Keratinocyte (primary cell): Measurements from ENCODE around the gene ZDHHC22. TPM values are rescaled to one million over a fixed set of nuclear protein-coding genes. Genes with fewer than 3 reads are reported as not detected.

ENCODE experiments used
- DNase-seq: peaks from one replicate; pipeline ENCODE4 v3.0.0-alpha.2; 2011; ENCODE audit warnings: low read depth, missing footprints, low spot score
- FAIRE-seq: peaks from 2 replicates; lab custom pipeline; 2011; peaks lifted over from hg19 to GRCh38; lab: Jason Lieb, UNC
- H2AFZ ChIP-seq: 2 replicates; pipeline ENCODE4 v1.6.0; 2012; ENCODE audit warnings: low read length, control low read depth, inconsistent platforms; ENCODE audit not compliant: control insufficient read depth
- H3K27ac ChIP-seq: 2 replicates; pipeline ENCODE4 v1.5.1; 2011; ENCODE audit warnings: low read length; ENCODE audit not compliant: control insufficient read depth, insufficient read depth
- H3K27me3 ChIP-seq: 3 replicates; pipeline ENCODE4 v1.6.0; 2011; ENCODE audit warnings: low read length; ENCODE audit not compliant: control insufficient read depth, insufficient read depth; ENCODE audit errors: extremely low read depth
- H3K36me3 ChIP-seq, 2 experiments: 2 replicates in 1 of 2; 3 replicates in 1 of 2; pipeline ENCODE4 v1.5.1; 2011; ENCODE audit warnings: low read length in 2 of 2, mild to moderate bottlenecking in 1 of 2; ENCODE audit not compliant: control insufficient read depth in 2 of 2, insufficient read depth in 2 of 2; ENCODE audit errors: extremely low read depth in 1 of 2
- H3K4me1 ChIP-seq: 3 replicates; pipeline ENCODE4 v1.5.1; 2011; ENCODE audit warnings: low read length; ENCODE audit not compliant: control insufficient read depth, insufficient read depth; ENCODE audit errors: extremely low read depth
- H3K4me2 ChIP-seq: 3 replicates; pipeline ENCODE4 v1.6.0; 2011; ENCODE audit warnings: low read depth, low read length; ENCODE audit not compliant: control insufficient read depth, insufficient read depth; ENCODE audit errors: extremely low read depth
- H3K4me3 ChIP-seq, 3 experiments: fragments of 200-600 bp in 1 of 3; sonication (generic) in 1 of 3; 2 replicates in 2 of 3; 3 replicates in 1 of 3; pipeline ENCODE4 v1.5.1; 2011 to 2016; ENCODE audit warnings: low read length in 3 of 3, mild to moderate bottlenecking in 3 of 3, control low read depth in 2 of 3, inconsistent platforms in 1 of 3, low read depth in 1 of 3, mixed read lengths in 1 of 3, mixed run types in 1 of 3, moderate library complexity in 1 of 3; ENCODE audit not compliant: control insufficient read depth in 2 of 3, insufficient read depth in 2 of 3; ENCODE audit errors: extremely low read depth in 1 of 3
- H3K79me2 ChIP-seq: 2 replicates; pipeline ENCODE4 v1.6.0; 2012; ENCODE audit warnings: low read length; ENCODE audit not compliant: control insufficient read depth, insufficient read depth
- H3K9ac ChIP-seq: 3 replicates; pipeline ENCODE4 v1.6.0; 2011; ENCODE audit warnings: low read length; ENCODE audit not compliant: control insufficient read depth, insufficient read depth; ENCODE audit errors: extremely low read depth
- H3K9me1 ChIP-seq: 3 replicates; pipeline ENCODE4 v1.6.0; 2011; ENCODE audit warnings: low read length; ENCODE audit not compliant: control insufficient read depth, insufficient read depth; ENCODE audit errors: extremely low read depth
- H3K9me3 ChIP-seq: 2 replicates; pipeline ENCODE4 v1.5.1; 2012; ENCODE audit warnings: low read depth, low read length; ENCODE audit not compliant: control insufficient read depth
- H4K20me1 ChIP-seq: 3 replicates; pipeline ENCODE4 v1.6.0; 2011; ENCODE audit warnings: low read length; ENCODE audit not compliant: control insufficient read depth, insufficient read depth; ENCODE audit errors: extremely low read depth
- CTCF ChIP-seq, 3 experiments: IDR thresholded peaks in 1 of 3; conservative IDR thresholded peaks in 1 of 3; optimal IDR thresholded peaks in 1 of 3; 2 replicates in 2 of 3; 3 replicates in 1 of 3; pipeline versions ENCODE3 to v1.5.1; 2011; ENCODE audit warnings: low read length in 3 of 3, mild to moderate bottlenecking in 3 of 3, moderate library complexity in 2 of 3, control low read depth in 1 of 3, inconsistent platforms in 1 of 3; ENCODE audit not compliant: insufficient read depth in 2 of 3; ENCODE audit errors: extremely low read depth in 1 of 3
- EZH2 ChIP-seq: IDR thresholded peaks from one replicate; pipeline ENCODE4 v1.6.1; 2012; ENCODE audit warnings: inconsistent platforms, mild to moderate bottlenecking, low read length, moderate library complexity
- dilution Hi-C: fragments of 300-500 bp; cut with MboI; formaldehyde crosslinking; loops from one replicate; pipeline ENCODE4 v1.7.0; 2020; ENCODE audit warnings: low sequenced_read_pairs; ENCODE audit not compliant: extremely low pct_ligation_motif_present
- polyA plus RNA-seq, 5 experiments: library from polyadenylated mRNA; depleted of rRNA in 3 of 5; stranded (reverse) in 3 of 5; stranded (forward) in 1 of 5; unstranded in 1 of 5; fragments of >200 nt; gene quantifications; 1 replicate in 1 of 5; 2 replicates in 3 of 5; 3 replicates in 1 of 5; pipeline versions ENCODE4 v1.2.1 to v1.2.3, GENCODE V29; 2011 to 2012; ENCODE audit warnings: missing spikeins in 2 of 5, low read depth in 1 of 5, low replicate concordance in 1 of 5

The ZDHHC22 gene
- polyA plus RNA-seq, 1 donor (not counting 4 experiments of a cell fraction or from before 2014, with no cell fraction given), result not detected

- Histone ChIP-seq H3K9me1 (no peaks in the 10 kb centered on the region), H3K4me1 (no peaks in the 10 kb centered on the region), H3K4me2 (no peak overlapping the region), H4K20me1 (no peaks in the 10 kb centered on the region), H3K79me2 (no peaks in the 10 kb centered on the region), H3K9ac (no peak overlapping the region), H3K4me3 (no peak overlapping the region), H3K36me3 (no peaks in the 10 kb centered on the region), H3K27ac (no peak overlapping the region), H3K9me3 (no peaks in the 10 kb centered on the region), H2AFZ (no peak overlapping the region), H3K27me3 (peaks cover 3% of the 10 kb centered on the region)
- dilution Hi-C loops, result no loop called here
- no peak for TF ChIP-seq EZH2
- no peak for FAIRE-seq
- no peak for DNase-seq
Observed at GRCh38 chr14:77170045-77170444, 28.5 kb upstream of the ZDHHC22 start.

- dilution Hi-C loops, result no loop called here
Observed at GRCh38 chr14:77161011-77161410, 19.4 kb upstream of the ZDHHC22 start.

More at GRCh38 chr14:77161011-77161410, 19.4 kb upstream of the ZDHHC22 start:
- Histone ChIP-seq H3K9me3 (no peaks in the 10 kb centered on the region), H3K4me2 (no peak overlapping the region), H3K4me1 (peaks cover 4% of the 10 kb centered on the region), H3K36me3 (no peaks in the 10 kb centered on the region), H3K9ac (no peak overlapping the region), H3K79me2 (no peaks in the 10 kb centered on the region), H3K9me1 (no peaks in the 10 kb centered on the region), H2AFZ (no peak overlapping the region), H3K27ac (no peak overlapping the region), H4K20me1 (no peaks in the 10 kb centered on the region), H3K27me3 (peaks cover 6% of the 10 kb centered on the region), H3K4me3 (no peak overlapping the region)
- TF ChIP-seq EZH2 (no peak), CTCF (optimal IDR thresholded peaks at IDR 0.05 in 1 of 3, IDR thresholded peaks at IDR 0.05 in 1 of 3, conservative IDR thresholded peaks at IDR 0.05 in 1 of 3; ENCODE audit: extremely low read depth in 1 of 3, insufficient read depth in 2 of 3, low read length in 3 of 3) (no peak)
- FAIRE-seq, result no peak
- no peak for DNase-seq
